Measurements from ENCODE around the gene STRIP2. TPM values are rescaled to one million over a fixed set of nuclear protein-coding genes. Genes with fewer than 3 reads are reported as not detected.
"Not testable (repeated sequence)": the region's sequence is repeated elsewhere in the genome, so short reads cannot be mapped to it uniquely, and the experiment has no call there.

STRIP2 gene
- total and polyA plus RNA-seq, 7 experiments from 2014 or later, result 0.14 to 21.4 (median 0.27) TPM; not detected in 3

DNA sequence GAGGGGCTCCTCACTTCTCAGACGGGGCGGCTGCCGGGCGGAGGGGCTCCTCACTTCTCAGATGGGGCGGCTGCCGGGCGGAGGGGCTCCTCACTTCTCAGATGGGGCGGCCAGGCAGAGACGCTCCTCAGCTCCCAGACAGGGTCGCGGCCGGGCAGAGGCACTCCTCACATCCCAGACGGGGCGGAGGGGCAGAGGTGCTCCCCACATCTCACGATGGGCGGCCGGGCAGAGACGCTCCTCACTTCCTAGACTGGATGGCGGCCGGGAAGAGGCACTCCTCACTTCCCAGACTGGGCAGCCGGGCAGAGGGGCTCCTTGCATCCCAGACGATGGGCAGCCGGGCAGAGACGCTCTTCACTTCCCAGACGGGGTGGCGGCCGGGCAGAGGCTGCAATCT is 42.2 kb downstream of the STRIP2 start:
- H3K27ac ChIP-seq (ENCODE audit: low read depth, low read length); CTCF ChIA-PET; H3K27me3 Mint-ChIP-seq; H3K4me1 ChIP-seq (ENCODE audit: control insufficient read depth in 2 of 2, insufficient read depth in 2 of 2, low read length in 2 of 2); H3K4me1 Mint-ChIP-seq; ATAC-seq; DNase-seq; H3K27me3 ChIP-seq (ENCODE audit: control insufficient read depth in 2 of 2, insufficient read depth in 2 of 2, low read length in 2 of 2); H3K27ac Mint-ChIP-seq; H3K4me3 Mint-ChIP-seq; H3K36me3 ChIP-seq (ENCODE audit: control insufficient read depth in 2 of 3, insufficient read depth in 3 of 3, low read length in 3 of 3); H3K9me3 Mint-ChIP-seq; H3K9me3 ChIP-seq (ENCODE audit: control insufficient read depth in 2 of 3, low read length in 3 of 3); POLR2A ChIA-PET; H3K4me3 ChIP-seq (ENCODE audit: low read length): not testable (repeated sequence)
- intact Hi-C loops (cut with micrococcal nuclease), result loop anchor here in 1 of 2 donors (10.0 kb wide), 1 partner anchor 538 kb away; no protein-coding TSS in a partner anchor
- peaks cover 0 to 12% (median 0%) of the 10 kb centered on the region in 5 donors for H3K36me3 Mint-ChIP-seq

- ChIA-PET CTCF (interaction anchor here (1.9 kb wide), 1 partner anchor 112 kb away, joined by 6 read pairs; no protein-coding TSS in a partner anchor), POLR2A (interaction anchor here (0.6 kb wide), 1 partner anchor 13 kb away, joined by 3 read pairs; no protein-coding TSS in a partner anchor)
- no peak overlapping the region for H3K4me3 Mint-ChIP-seq
- no peak overlapping the region for H3K27ac Mint-ChIP-seq
- H3K4me3 ChIP-seq (ENCODE audit: low read length), result no peak overlapping the region
- peaks cover 0 to 3% (median 0%) of the 10 kb centered on the region in 5 donors for H3K27me3 Mint-ChIP-seq
- no peaks in the 10 kb centered on the region for H3K27me3 ChIP-seq (ENCODE audit: control insufficient read depth in 2 of 2, insufficient read depth in 2 of 2, low read length in 2 of 2)
- DNase-seq, result no peak
- H3K4me1 Mint-ChIP-seq, result peaks cover 0 to 3% (median 0%) of the 10 kb centered on the region in 7 donors
- no peaks in the 10 kb centered on the region for H3K4me1 ChIP-seq (ENCODE audit: control insufficient read depth in 2 of 2, insufficient read depth in 2 of 2, low read length in 2 of 2)
- ATAC-seq, result no peak
- H3K27ac ChIP-seq (ENCODE audit: low read depth, low read length), result no peak overlapping the region
- intact Hi-C loops (cut with micrococcal nuclease), result loop anchor here in 1 of 2 donors (10.0 kb wide), 1 partner anchor 535 kb away; no protein-coding TSS in a partner anchor
- H3K36me3 ChIP-seq (ENCODE audit: control insufficient read depth in 2 of 3, insufficient read depth in 3 of 3, low read length in 3 of 3), result no peaks in the 10 kb centered on the region
- H3K36me3 Mint-ChIP-seq, result peaks cover 0 to 11% (median 0%) of the 10 kb centered on the region in 5 donors
- H3K9me3 Mint-ChIP-seq, result peaks cover 0 to 5% (median 0%) of the 10 kb centered on the region in 11 donors
- H3K9me3 ChIP-seq (ENCODE audit: control insufficient read depth in 2 of 3, low read length in 3 of 3), result no peaks in the 10 kb centered on the region
These were observed 45.6 kb downstream of the STRIP2 start for GRCh38 chr7:129479831-129480230.

- no peak for ATAC-seq
These were observed 46.6 kb downstream of the STRIP2 start for GRCh38 chr7:129480674-129481363.

GRCh38 chr7:129481376-129481775 is 47.1 kb downstream of the STRIP2 start:
- ChIA-PET POLR2A (interaction anchor here (0.6 to 0.7 kb wide), 2 partner anchors 322 to 930 kb away, joined by 3 read pairs; no protein-coding TSS in a partner anchor), CTCF (interaction anchor here (1.9 kb wide), 1 partner anchor 113 kb away, joined by 6 read pairs; no protein-coding TSS in a partner anchor)
- H3K36me3 Mint-ChIP-seq; H3K9me3 ChIP-seq (ENCODE audit: control insufficient read depth in 2 of 3, low read length in 3 of 3); H3K27ac Mint-ChIP-seq; DNase-seq; H3K27me3 ChIP-seq (ENCODE audit: control insufficient read depth in 2 of 2, insufficient read depth in 2 of 2, low read length in 2 of 2); intact Hi-C loops (cut with micrococcal nuclease); H3K36me3 ChIP-seq (ENCODE audit: control insufficient read depth in 2 of 3, insufficient read depth in 3 of 3, low read length in 3 of 3); H3K9me3 Mint-ChIP-seq; ATAC-seq; H3K27ac ChIP-seq (ENCODE audit: low read depth, low read length); H3K4me3 Mint-ChIP-seq; H3K4me3 ChIP-seq (ENCODE audit: low read length); H3K4me1 ChIP-seq (ENCODE audit: control insufficient read depth in 2 of 2, insufficient read depth in 2 of 2, low read length in 2 of 2); H3K27me3 Mint-ChIP-seq; H3K4me1 Mint-ChIP-seq: not testable (repeated sequence)

More at GRCh38 chr7:129480674-129481363, 46.6 kb downstream of the STRIP2 start:
- intact Hi-C loops (cut with micrococcal nuclease), result no loop called here
- no peak overlapping the region for H3K4me3 Mint-ChIP-seq
- no peak for DNase-seq
- H3K4me3 ChIP-seq (ENCODE audit: low read length), result no peak overlapping the region
- H3K36me3 Mint-ChIP-seq, result peaks cover 0 to 7% (median 0%) of the 10 kb centered on the region in 5 donors
- POLR2A ChIA-PET, result interaction anchor here (0.7 kb wide), 1 partner anchor 322 kb away, joined by 3 read pairs; no protein-coding TSS in a partner anchor
- no peak overlapping the region for H3K27ac Mint-ChIP-seq
- no peak overlapping the region for H3K27ac ChIP-seq (ENCODE audit: low read depth, low read length)
- no peaks in the 10 kb centered on the region for H3K9me3 Mint-ChIP-seq
- no peaks in the 10 kb centered on the region for H3K9me3 ChIP-seq (ENCODE audit: control insufficient read depth in 2 of 3, low read length in 3 of 3)
- no peaks in the 10 kb centered on the region for H3K36me3 ChIP-seq (ENCODE audit: control insufficient read depth in 2 of 3, insufficient read depth in 3 of 3, low read length in 3 of 3)
- H3K4me1 ChIP-seq (ENCODE audit: control insufficient read depth in 2 of 2, insufficient read depth in 2 of 2, low read length in 2 of 2), result no peaks in the 10 kb centered on the region
- peaks cover 0 to 3% (median 0%) of the 10 kb centered on the region in 5 donors for H3K27me3 Mint-ChIP-seq
- H3K4me1 Mint-ChIP-seq, result peaks cover 0 to 3% (median 0%) of the 10 kb centered on the region in 7 donors
- H3K27me3 ChIP-seq (ENCODE audit: control insufficient read depth in 2 of 2, insufficient read depth in 2 of 2, low read length in 2 of 2), result no peaks in the 10 kb centered on the region
- CTCF ChIA-PET, result interaction anchor here (0.7 to 1.9 kb wide), 2 partner anchors 71 to 113 kb away, joined by 3 to 6 read pairs; no protein-coding TSS in a partner anchor

DNA sequence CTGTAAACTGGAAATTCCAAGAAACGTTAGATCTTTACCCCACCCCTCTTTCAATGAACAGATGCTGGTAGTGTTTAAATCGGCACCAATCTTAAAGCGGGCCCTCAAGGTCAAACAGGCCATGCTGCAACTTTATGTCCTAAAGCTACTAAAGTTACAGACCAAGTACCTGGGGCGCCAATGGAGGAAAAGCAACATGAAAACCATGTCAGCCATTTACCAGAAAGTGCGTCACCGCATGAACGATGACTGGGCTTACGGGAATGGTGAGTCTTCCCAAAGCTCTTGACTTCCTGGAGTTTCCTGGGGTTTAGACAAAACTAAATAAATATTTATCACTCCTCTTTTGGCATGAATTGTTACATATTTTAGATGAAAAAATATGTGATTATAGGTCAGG is 48.5 kb downstream of the STRIP2 start:
- no peaks in the 10 kb centered on the region for H3K27me3 ChIP-seq (ENCODE audit: control insufficient read depth in 2 of 2, insufficient read depth in 2 of 2, low read length in 2 of 2)
- Mint-ChIP-seq H3K4me1 (peaks cover 0 to 3% (median 0%) of the 10 kb centered on the region in 7 donors), H3K36me3 (peaks cover 0 to 9% (median 0%) of the 10 kb centered on the region in 5 donors), H3K27me3 (peaks cover 0 to 1% (median 0%) of the 10 kb centered on the region in 5 donors), H3K9me3 (no peaks in the 10 kb centered on the region), H3K4me3 (no peak overlapping the region), H3K27ac (peak overlapping the region in 1 of 9 donors; percentile 10)
- POLR2A ChIA-PET, result interaction anchor here (0.9 kb wide), 1 partner anchor 12 kb away, joined by 3 read pairs; no protein-coding TSS in a partner anchor
- CTCF ChIA-PET, result no interaction called here
- ATAC-seq (no peak), DNase-seq (no peak)
- intact Hi-C loops (cut with micrococcal nuclease), result no loop called here
- H3K36me3 ChIP-seq (ENCODE audit: control insufficient read depth in 2 of 3, insufficient read depth in 3 of 3, low read length in 3 of 3), result no peaks in the 10 kb centered on the region
- H3K4me3 ChIP-seq (ENCODE audit: low read length), result no peak overlapping the region
- H3K4me1 ChIP-seq (ENCODE audit: control insufficient read depth in 2 of 2, insufficient read depth in 2 of 2, low read length in 2 of 2), result no peaks in the 10 kb centered on the region
- H3K9me3 ChIP-seq (ENCODE audit: control insufficient read depth in 2 of 3, low read length in 3 of 3), result no peaks in the 10 kb centered on the region
- no peak overlapping the region for H3K27ac ChIP-seq (ENCODE audit: low read depth, low read length)

- no peaks in the 10 kb centered on the region for H3K36me3 ChIP-seq (ENCODE audit: control insufficient read depth in 2 of 3, insufficient read depth in 3 of 3, low read length in 3 of 3)
- DNase-seq (no peak), ATAC-seq (no peak)
- no peaks in the 10 kb centered on the region for H3K4me1 ChIP-seq (ENCODE audit: control insufficient read depth in 2 of 2, insufficient read depth in 2 of 2, low read length in 2 of 2)
- POLR2A ChIA-PET, result no interaction called here
- H3K27ac ChIP-seq (ENCODE audit: low read depth, low read length), result no peak overlapping the region
- H3K4me3 ChIP-seq (ENCODE audit: low read length), result no peak overlapping the region
- H3K9me3 ChIP-seq (ENCODE audit: control insufficient read depth in 2 of 3, low read length in 3 of 3), result no peaks in the 10 kb centered on the region
- Mint-ChIP-seq H3K9me3 (peaks cover 0 to 3% (median 0%) of the 10 kb centered on the region in 11 donors), H3K27me3 (peaks cover 0 to 6% (median 0%) of the 10 kb centered on the region in 5 donors), H3K4me3 (no peak overlapping the region), H3K4me1 (peaks cover 0 to 15% (median 0%) of the 10 kb centered on the region in 7 donors), H3K27ac (no peak overlapping the region), H3K36me3 (peaks cover 0 to 13% (median 0%) of the 10 kb centered on the region in 5 donors)
- no peaks in the 10 kb centered on the region for H3K27me3 ChIP-seq (ENCODE audit: control insufficient read depth in 2 of 2, insufficient read depth in 2 of 2, low read length in 2 of 2)
- intact Hi-C loops (cut with micrococcal nuclease), result no loop called here
- CTCF ChIA-PET, result no interaction called here
These were observed 55.3 kb downstream of the STRIP2 start for GRCh38 chr7:129489491-129489890.
